ENCODE results near the gene SLC66A2. TPM values are rescaled to one million over a fixed set of nuclear protein-coding genes. Genes with fewer than 3 reads are reported as not detected.
A peak's percentile ranks its signal among the peaks of the same experiment; 100 is the strongest.

Gene SLC66A2
- total RNA-seq, 1 donor from 2014 or later, result 34.4 TPM

GRCh38 chr18:79952996-79953559 lies 1.6 kb upstream of the SLC66A2 start:
- TF ChIP-seq, protein P1, sequence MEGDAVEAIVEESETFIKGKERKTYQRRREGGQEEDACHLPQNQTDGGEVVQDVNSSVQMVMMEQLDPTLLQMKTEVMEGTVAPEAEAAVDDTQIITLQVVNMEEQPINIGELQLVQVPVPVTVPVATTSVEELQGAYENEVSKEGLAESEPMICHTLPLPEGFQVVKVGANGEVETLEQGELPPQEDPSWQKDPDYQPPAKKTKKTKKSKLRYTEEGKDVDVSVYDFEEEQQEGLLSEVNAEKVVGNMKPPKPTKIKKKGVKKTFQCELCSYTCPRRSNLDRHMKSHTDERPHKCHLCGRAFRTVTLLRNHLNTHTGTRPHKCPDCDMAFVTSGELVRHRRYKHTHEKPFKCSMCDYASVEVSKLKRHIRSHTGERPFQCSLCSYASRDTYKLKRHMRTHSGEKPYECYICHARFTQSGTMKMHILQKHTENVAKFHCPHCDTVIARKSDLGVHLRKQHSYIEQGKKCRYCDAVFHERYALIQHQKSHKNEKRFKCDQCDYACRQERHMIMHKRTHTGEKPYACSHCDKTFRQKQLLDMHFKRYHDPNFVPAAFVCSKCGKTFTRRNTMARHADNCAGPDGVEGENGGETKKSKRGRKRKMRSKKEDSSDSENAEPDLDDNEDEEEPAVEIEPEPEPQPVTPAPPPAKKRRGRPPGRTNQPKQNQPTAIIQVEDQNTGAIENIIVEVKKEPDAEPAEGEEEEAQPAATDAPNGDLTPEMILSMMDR (IDR thresholded peaks at IDR 0.05; ENCODE audit: unreplicated experiment), result no peak
- H3K36me3 Mint-ChIP-seq, result peaks cover 3% of the 10 kb centered on the region
- H3K27me3 Mint-ChIP-seq (ENCODE audit: low read depth), result peaks cover 6% of the 10 kb centered on the region
- peak overlapping the region; percentile 48 for H3K4me3 Mint-ChIP-seq
- peaks cover 13% of the 10 kb centered on the region for H3K4me1 Mint-ChIP-seq
- no peak for DNase-seq (ENCODE audit: low spot score in 2 of 2, unreplicated experiment in 2 of 2)
- no peaks in the 10 kb centered on the region for H3K9me3 Mint-ChIP-seq
- H3K27ac Mint-ChIP-seq, result no peak overlapping the region

GRCh38 chr18:79952456-79952995 lies 1.1 kb upstream of the SLC66A2 start:
- Mint-ChIP-seq H3K27me3 (ENCODE audit: low read depth) (peaks cover 6% of the 10 kb centered on the region), H3K27ac (no peak overlapping the region)

GRCh38 chr18:79950515-79951341 lies 725 bp downstream of the SLC66A2 start:
- no peaks in the 10 kb centered on the region for H3K9me3 Mint-ChIP-seq
- peaks cover 16% of the 10 kb centered on the region for H3K4me1 Mint-ChIP-seq
- H3K36me3 Mint-ChIP-seq, result peaks cover 3% of the 10 kb centered on the region
- H3K27ac Mint-ChIP-seq, result peak overlapping the region; percentile 71
- peak overlapping the region; percentile 75 for H3K4me3 Mint-ChIP-seq
- TF ChIP-seq, protein P1 (IDR thresholded peaks at IDR 0.05; ENCODE audit: unreplicated experiment), result no peak
- peaks cover 6% of the 10 kb centered on the region for H3K27me3 Mint-ChIP-seq (ENCODE audit: low read depth)
- DNase-seq (ENCODE audit: low spot score in 2 of 2, unreplicated experiment in 2 of 2), result no peak

More at GRCh38 chr18:79952456-79952995, 1.1 kb upstream of the SLC66A2 start:
- H3K9me3 Mint-ChIP-seq, result no peaks in the 10 kb centered on the region
- DNase-seq (ENCODE audit: low spot score in 2 of 2, unreplicated experiment in 2 of 2), result no peak
- peaks cover 3% of the 10 kb centered on the region for H3K36me3 Mint-ChIP-seq
- H3K4me1 Mint-ChIP-seq, result peaks cover 13% of the 10 kb centered on the region
- TF ChIP-seq, protein P1 (IDR thresholded peaks at IDR 0.05; ENCODE audit: unreplicated experiment), result no peak
- H3K4me3 Mint-ChIP-seq, result peak overlapping the region; percentile 48

DNA sequence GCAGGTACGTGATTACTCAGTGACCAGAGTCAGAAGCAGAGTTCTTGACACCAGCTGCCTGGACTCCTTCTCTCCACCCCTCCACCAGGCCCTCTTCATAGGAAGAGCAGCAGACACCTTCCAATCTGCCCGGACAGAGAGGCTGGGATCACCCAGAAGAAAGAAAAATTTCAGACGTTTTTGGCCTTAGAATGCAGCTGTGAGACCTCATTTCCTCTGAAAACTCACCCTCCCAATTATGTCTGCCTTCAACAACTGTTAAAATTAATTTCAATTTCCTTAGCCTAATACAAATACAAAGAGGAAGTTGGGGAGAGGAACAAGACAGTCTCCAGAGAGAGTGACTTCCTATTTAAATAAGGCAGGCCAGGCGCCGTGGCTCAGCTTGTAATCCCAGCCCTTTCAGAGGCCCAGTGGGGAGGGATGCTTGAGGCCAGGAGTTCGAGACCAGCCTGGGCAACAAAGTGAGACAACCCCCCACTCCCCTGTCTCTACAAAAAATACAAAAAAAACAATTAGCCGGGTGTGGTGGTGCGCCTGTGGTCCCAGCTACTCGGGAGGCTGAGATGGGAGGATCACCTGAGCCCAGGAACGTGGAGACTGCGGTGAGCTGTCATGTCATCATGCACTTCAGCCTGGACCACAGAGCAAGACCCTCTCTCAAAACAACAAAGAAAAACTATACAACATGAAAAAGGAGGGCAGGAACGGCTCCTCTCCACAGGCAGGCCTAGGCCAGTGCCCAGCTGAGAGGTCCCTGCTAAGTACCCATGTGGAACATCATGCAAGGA lies 1.6 kb downstream of the SLC66A2 start:
- peaks cover 3% of the 10 kb centered on the region for H3K36me3 Mint-ChIP-seq

More for the DNA sequence above, 1.6 kb downstream of the SLC66A2 start:
- TF ChIP-seq, protein P1 (IDR thresholded peaks at IDR 0.05; ENCODE audit: unreplicated experiment), result no peak
- no peak for DNase-seq (ENCODE audit: low spot score in 2 of 2, unreplicated experiment in 2 of 2)
- peak overlapping the region; percentile 21 for H3K27ac Mint-ChIP-seq
- H3K4me1 Mint-ChIP-seq, result peaks cover 16% of the 10 kb centered on the region
- peaks cover 6% of the 10 kb centered on the region for H3K27me3 Mint-ChIP-seq (ENCODE audit: low read depth)
- H3K4me3 Mint-ChIP-seq, result peak overlapping the region; percentile 75
- no peaks in the 10 kb centered on the region for H3K9me3 Mint-ChIP-seq

All from mesothelial cell of epicardium (in vitro differentiated cells).